ENCODE data around the gene DROSHA.

DNA sequence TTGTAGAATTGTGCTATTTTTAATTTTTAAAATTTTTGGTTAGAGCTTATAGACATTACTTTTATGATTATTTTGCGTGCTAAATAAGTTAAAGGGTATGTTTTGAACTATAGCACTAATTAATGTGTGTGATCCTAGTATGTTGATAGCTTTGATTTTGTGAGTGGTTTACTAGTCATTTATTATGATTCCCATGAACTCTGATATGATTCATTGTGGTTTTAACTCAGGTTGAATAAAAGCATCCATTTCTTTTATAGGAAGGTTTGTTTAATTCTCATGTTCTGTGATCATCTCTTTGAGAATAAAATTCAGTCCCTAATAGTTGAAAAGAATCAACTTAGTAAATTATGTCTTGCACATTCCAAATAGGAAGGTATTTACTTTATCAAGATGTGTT, 22.7 kb upstream of the DROSHA start:
- TF ChIP-seq, protein P1, sequence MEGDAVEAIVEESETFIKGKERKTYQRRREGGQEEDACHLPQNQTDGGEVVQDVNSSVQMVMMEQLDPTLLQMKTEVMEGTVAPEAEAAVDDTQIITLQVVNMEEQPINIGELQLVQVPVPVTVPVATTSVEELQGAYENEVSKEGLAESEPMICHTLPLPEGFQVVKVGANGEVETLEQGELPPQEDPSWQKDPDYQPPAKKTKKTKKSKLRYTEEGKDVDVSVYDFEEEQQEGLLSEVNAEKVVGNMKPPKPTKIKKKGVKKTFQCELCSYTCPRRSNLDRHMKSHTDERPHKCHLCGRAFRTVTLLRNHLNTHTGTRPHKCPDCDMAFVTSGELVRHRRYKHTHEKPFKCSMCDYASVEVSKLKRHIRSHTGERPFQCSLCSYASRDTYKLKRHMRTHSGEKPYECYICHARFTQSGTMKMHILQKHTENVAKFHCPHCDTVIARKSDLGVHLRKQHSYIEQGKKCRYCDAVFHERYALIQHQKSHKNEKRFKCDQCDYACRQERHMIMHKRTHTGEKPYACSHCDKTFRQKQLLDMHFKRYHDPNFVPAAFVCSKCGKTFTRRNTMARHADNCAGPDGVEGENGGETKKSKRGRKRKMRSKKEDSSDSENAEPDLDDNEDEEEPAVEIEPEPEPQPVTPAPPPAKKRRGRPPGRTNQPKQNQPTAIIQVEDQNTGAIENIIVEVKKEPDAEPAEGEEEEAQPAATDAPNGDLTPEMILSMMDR (IDR thresholded peaks at IDR 0.05; ENCODE audit: poor library complexity): no peak
- TF ChIP-seq EZH2 (IDR thresholded peaks at IDR 0.05; ENCODE audit: borderline replicate concordance) (no peak), EZH2phosphoT487 (IDR thresholded peaks at IDR 0.05; ENCODE audit: low read depth, severe bottlenecking, unreplicated experiment) (no peak)

Measured in hepatocyte (in vitro differentiated cells).